Measurements from ENCODE around the gene IFNL4.

DNA sequence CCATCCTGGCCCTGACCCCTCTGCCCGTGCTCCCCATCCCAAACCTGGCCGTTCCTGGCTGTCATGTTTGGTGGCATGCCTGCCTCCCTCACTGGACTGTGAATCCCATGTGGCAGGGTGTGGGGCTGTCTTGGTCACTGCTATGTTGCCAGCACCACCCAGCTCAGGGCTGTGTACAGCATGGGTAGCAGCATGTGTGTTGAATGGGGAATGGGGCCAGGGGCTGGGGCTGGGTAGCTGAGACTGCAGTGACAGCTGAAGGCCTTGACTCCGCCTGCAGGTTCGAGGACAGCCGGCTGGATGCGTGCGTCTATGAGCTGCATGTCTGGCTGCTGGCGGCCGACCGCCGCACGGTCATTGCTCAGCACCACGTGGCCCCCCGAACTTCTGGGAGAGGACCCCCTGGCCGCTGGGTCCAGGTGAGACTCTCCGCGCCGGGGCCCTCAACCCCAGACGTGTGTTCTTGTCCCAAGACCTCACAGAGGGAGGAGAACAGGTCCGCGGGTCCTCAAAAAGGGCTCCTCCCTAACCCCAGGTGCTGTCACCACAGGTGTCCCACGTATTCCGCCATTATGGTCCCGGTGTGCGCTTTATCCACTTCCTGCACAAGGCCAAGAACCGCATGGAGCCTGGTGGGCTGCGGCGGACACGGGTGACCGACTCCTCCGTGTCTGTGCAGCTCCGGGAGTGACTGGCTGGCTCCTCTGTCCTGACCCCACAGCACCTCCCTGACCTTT, 48.4 kb downstream of the IFNL4 start:
- TF ChIP-seq CTCF (conservative IDR thresholded peaks at IDR 0.05; ENCODE audit: low read depth in 2 of 2) (no peak), ZNF331 (CRISPR knock-in tag; IDR thresholded peaks at IDR 0.05; ENCODE audit: low read depth) (no peak), POLR2AphosphoS5 (IDR thresholded peaks at IDR 0.05; ENCODE audit: low read depth) (no peak), JUNB (IDR thresholded peaks at IDR 0.05; ENCODE audit: unreplicated experiment) (no peak)

All from GM23338 (cell line).